Activated CD8-positive, alpha-beta T cell treated with anti-CD3 and anti-CD28 coated beads for 36 hours (primary cell): Measurements from ENCODE around the gene ENPP6. TPM values are rescaled to one million over a fixed set of nuclear protein-coding genes. Genes with fewer than 3 reads are reported as not detected.
A peak's percentile ranks its signal among the peaks of the same experiment; 100 is the strongest.

ENCODE experiments used
- ATAC-seq: fragments of 200-7000 bp; cut with Tn5 transposase; one replicate; pipeline ENCODE4 v1.10.0; 2021; ENCODE audit warnings: mild to moderate bottlenecking, moderate library complexity
- CTCF ChIA-PET: fragments of 350-600 bp; sonication (Branson Sonifier 250); formaldehyde crosslinking; loops from one replicate; lab custom pipeline; 2021; ENCODE audit warnings: antibody characterized with exemption; lab: Charles Lee
- POLR2A ChIA-PET: fragments of 350-600 bp; sonication (Branson Sonifier 250); formaldehyde crosslinking; loops from one replicate; lab custom pipeline; 2021; ENCODE audit warnings: antibody characterized with exemption; lab: Charles Lee
- DNase-seq: peaks from one replicate; pipeline ENCODE4 v3.0.0-alpha.2; 2020
- H3K27ac Mint-ChIP-seq: one replicate; pipeline ENCODE4 v1.8.0; 2021; ENCODE audit warnings: mild to moderate bottlenecking, mixed read lengths
- H3K27me3 Mint-ChIP-seq: one replicate; pipeline ENCODE4 v1.8.0; 2021; ENCODE audit warnings: mixed read lengths
- H3K36me3 Mint-ChIP-seq: one replicate; pipeline ENCODE4 v1.8.0; 2021; ENCODE audit warnings: low read depth, mixed read lengths
- H3K4me1 Mint-ChIP-seq: one replicate; pipeline ENCODE4 v1.8.0; 2021; ENCODE audit warnings: low read depth, mixed read lengths
- H3K4me3 Mint-ChIP-seq: one replicate; pipeline ENCODE4 v1.8.0; 2021; ENCODE audit warnings: mild to moderate bottlenecking, moderate library complexity, mixed read lengths
- H3K9me3 Mint-ChIP-seq: one replicate; pipeline ENCODE4 v1.8.0; 2021; ENCODE audit warnings: mixed read lengths
- CTCF ChIP-seq: fragments of 200-600 bp; IDR thresholded peaks from one replicate; pipeline ENCODE4 v1.8.0; 2022; ENCODE audit warnings: antibody characterized with exemption, mild to moderate bottlenecking
- intact Hi-C: fragments of 100-400 bp; cut with micrococcal nuclease; formaldehyde crosslinking; loops from one replicate; pipeline ENCODE4 v1.10.0; 2022
- total RNA-seq, 2 experiments: library from RNA; stranded (reverse); gene quantifications; one replicate each; pipeline ENCODE4 v1.2.3, GENCODE V29; 2021

The ENPP6 gene
- total RNA-seq, 2 experiments from 2014 or later, result 0.27 to 0.40 TPM

DNA sequence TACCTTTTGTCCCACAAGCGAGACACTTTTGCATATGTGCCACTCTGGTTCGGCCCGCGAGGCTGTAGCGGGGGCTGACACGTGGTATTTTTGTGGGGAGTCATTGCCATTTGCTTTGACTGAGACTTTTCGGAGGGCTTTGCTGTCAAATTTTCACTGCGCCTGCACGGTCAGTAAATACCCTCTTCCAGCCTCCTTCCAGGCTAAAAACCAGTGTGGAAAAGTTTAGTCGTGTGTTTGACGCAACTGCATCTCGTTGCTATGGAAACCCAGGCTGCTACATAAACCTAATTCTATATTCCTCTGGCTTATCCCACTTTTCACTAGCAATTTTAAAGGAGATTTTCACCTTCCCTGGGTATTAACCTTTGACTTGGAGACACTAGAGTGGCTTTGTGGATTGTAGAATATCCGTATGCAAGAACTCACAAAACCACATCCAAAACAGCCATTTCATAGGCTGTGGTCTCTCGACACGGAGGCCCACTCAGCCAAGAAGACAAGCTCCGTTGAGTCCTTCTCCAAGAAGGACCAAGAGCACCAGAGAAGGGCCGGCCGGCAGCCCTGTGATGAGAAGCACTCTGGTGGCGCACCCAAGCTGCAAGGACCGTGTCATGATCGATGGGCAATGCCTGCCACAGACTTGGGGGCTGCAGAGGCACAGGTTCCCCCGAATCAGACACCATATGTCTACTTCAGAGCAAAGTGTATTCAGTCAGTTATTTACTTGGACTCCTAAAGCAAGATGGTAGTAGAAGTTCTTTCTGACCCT is 38.4 kb upstream of the ENPP6 start:
- TF ChIP-seq CTCF, result no peak
- CTCF ChIA-PET, result interaction anchor here (1.2 to 6.4 kb wide), 2 partner anchors 7 to 136 kb away, joined by 3 to 63 read pairs; no protein-coding TSS in a partner anchor
- H3K9me3 Mint-ChIP-seq, result no peaks in the 10 kb centered on the region

GRCh38 chr4:184255361-184255760 is 37.7 kb upstream of the ENPP6 start:
- Mint-ChIP-seq H3K36me3 (peaks cover 3% of the 10 kb centered on the region), H3K27me3 (no peaks in the 10 kb centered on the region), H3K4me3 (no peak overlapping the region), H3K4me1 (peaks cover 20% of the 10 kb centered on the region), H3K27ac (no peak overlapping the region), H3K9me3 (no peaks in the 10 kb centered on the region)
- TF ChIP-seq CTCF, result no peak
- no peak for ATAC-seq
- CTCF ChIA-PET, result interaction anchor here (4.7 to 6.4 kb wide), 2 partner anchors 8 to 19 kb away, joined by 49 to 63 read pairs; no protein-coding TSS in a partner anchor
- intact Hi-C loops, result no loop called here
- no peak for DNase-seq
- POLR2A ChIA-PET, result interaction anchor here (1.1 to 1.8 kb wide), 3 partner anchors 8 to 796 kb away, joined by 4 to 5 read pairs (median 4); no protein-coding TSS in a partner anchor

More for the DNA sequence above, 38.4 kb upstream of the ENPP6 start:
- Mint-ChIP-seq H3K4me1 (peaks cover 17% of the 10 kb centered on the region), H3K27me3 (no peaks in the 10 kb centered on the region), H3K4me3 (no peak overlapping the region), H3K27ac (no peak overlapping the region), H3K36me3 (peaks cover 3% of the 10 kb centered on the region)
- ATAC-seq, result no peak
- no peak for DNase-seq
- intact Hi-C loops, result no loop called here
- POLR2A ChIA-PET, result interaction anchor here (1.1 to 1.8 kb wide), 3 partner anchors 8 to 796 kb away, joined by 4 to 5 read pairs (median 4); no protein-coding TSS in a partner anchor

DNA sequence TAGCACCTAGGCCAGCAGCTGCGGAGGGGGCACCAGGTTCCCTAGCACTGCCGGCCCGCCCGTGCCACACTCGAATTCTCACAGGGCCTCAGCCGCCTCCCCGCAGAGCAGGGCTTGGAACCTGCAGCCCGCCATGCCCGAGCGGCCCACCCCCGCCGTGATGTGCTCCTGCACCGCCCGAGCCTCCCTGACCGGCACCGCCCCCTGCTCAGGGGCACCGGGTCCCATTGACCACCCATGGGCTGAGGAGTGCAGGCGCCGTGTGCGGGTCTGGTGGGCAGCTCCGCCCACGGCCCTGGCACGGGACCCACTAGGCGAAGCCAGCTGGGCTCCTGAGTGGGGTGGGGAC is 35.4 kb upstream of the ENPP6 start:
- Mint-ChIP-seq H3K36me3 (peaks cover 3% of the 10 kb centered on the region), H3K9me3 (no peaks in the 10 kb centered on the region), H3K27me3 (no peaks in the 10 kb centered on the region), H3K27ac (no peak overlapping the region), H3K4me1 (peaks cover 20% of the 10 kb centered on the region), H3K4me3 (no peak overlapping the region)
- DNase-seq (no peak), ATAC-seq (no peak)
- intact Hi-C loops, result no loop called here
- TF ChIP-seq CTCF, result no peak
- CTCF ChIA-PET, result interaction anchor here (0.8 to 6.4 kb wide), 6 partner anchors 10 to 86 kb away, joined by 3 to 63 read pairs (median 13); no protein-coding TSS in a partner anchor
- POLR2A ChIA-PET, result interaction anchor here (1.8 kb wide), 1 partner anchor 15 kb away, joined by 4 read pairs; no protein-coding TSS in a partner anchor

DNA sequence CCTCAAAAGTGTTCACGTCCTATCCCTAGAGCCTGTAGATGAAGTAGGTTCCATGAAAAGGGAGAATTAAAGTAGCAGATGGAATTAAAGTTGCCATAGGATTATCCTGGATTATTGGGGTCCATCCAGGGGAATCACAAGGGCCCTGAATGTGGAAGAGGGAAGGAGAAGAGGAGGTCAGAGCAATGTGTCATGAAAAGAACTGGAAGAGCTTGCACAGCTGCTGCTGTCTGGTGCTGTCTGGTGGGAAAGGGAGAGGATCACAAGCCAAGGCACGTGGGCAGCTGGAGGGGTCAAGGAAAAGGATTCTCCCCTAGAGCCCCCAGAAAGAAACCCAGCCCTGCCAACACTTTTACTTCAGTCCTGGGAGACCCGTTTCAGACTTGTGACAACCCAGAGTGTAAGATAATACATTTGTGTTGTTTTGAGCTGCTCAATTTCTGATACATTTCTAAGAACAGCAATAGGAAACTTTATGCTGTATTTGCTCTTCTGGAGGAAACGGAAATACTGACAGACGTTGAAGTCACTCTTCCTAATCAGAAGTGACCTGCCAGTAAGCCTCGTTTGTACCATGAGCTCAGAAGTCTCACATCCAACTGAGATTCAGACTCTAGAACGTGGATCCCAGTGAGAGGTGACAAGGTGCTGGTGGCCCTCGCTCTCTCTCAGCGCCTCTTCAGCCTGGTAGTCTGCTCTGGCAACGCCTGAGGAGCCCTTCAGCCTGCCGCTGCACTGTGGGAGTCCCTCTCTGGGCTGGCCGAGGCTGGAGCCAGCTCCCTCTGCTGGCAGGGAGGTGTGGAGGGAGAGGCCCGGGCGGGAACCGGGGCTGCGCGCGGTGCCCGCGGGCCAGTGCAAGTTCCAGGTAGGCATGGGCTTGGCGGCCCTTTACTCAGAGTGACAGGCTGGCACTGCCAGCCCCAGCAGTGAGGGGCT is 34.7 kb upstream of the ENPP6 start:
- TF ChIP-seq CTCF, result no peak
- ChIA-PET CTCF (interaction anchor here (0.7 to 6.4 kb wide), 13 partner anchors 9 to 510 kb away, joined by 3 to 63 read pairs (median 4); no protein-coding TSS in a partner anchor), POLR2A (interaction anchor here (1.8 kb wide), 1 partner anchor 16 kb away, joined by 4 read pairs; no protein-coding TSS in a partner anchor)
- H3K27ac Mint-ChIP-seq, result peak overlapping the region; percentile 87
- H3K9me3 Mint-ChIP-seq, result no peaks in the 10 kb centered on the region
- no peak overlapping the region for H3K4me3 Mint-ChIP-seq
- ATAC-seq, result peak; percentile 60
- DNase-seq, result peak; percentile 41
- intact Hi-C loops, result no loop called here
- H3K4me1 Mint-ChIP-seq, result peaks cover 20% of the 10 kb centered on the region
- H3K36me3 Mint-ChIP-seq, result peaks cover 3% of the 10 kb centered on the region
- H3K27me3 Mint-ChIP-seq, result peaks cover 1% of the 10 kb centered on the region
